Dermis microvascular lymphatic vessel endothelial cell (primary cell): ENCODE data around the gene ETS2. TPM values are rescaled to one million over a fixed set of nuclear protein-coding genes. Genes with fewer than 3 reads are reported as not detected.
"Not testable (repeated sequence)": the region's sequence is repeated elsewhere in the genome, so short reads cannot be mapped to it uniquely, and the experiment has no call there.

Experiments
- DNase-seq, 2 donors: peaks; one replicate each; pipeline versions ENCODE4 v3.0.0 to v3.0.0-alpha.2; 2010; ENCODE audit warnings: low read depth in 2 of 2
- total RNA-seq: library from RNA; depleted of rRNA; stranded (reverse); fragments of >200 nt; gene quantifications from 2 replicates; pipeline ENCODE4 v1.2.1, GENCODE V29; 2014

Gene ETS2
- total RNA-seq, 1 donor from 2014 or later, result 20.9 TPM

GRCh38 chr21:38837806-38838461 is 32.2 kb downstream of the ETS2 start:
- no peak for DNase-seq

- DNase-seq, result no peak
Measured at GRCh38 chr21:38838598-38839327, 33.0 kb downstream of the ETS2 start.

DNA sequence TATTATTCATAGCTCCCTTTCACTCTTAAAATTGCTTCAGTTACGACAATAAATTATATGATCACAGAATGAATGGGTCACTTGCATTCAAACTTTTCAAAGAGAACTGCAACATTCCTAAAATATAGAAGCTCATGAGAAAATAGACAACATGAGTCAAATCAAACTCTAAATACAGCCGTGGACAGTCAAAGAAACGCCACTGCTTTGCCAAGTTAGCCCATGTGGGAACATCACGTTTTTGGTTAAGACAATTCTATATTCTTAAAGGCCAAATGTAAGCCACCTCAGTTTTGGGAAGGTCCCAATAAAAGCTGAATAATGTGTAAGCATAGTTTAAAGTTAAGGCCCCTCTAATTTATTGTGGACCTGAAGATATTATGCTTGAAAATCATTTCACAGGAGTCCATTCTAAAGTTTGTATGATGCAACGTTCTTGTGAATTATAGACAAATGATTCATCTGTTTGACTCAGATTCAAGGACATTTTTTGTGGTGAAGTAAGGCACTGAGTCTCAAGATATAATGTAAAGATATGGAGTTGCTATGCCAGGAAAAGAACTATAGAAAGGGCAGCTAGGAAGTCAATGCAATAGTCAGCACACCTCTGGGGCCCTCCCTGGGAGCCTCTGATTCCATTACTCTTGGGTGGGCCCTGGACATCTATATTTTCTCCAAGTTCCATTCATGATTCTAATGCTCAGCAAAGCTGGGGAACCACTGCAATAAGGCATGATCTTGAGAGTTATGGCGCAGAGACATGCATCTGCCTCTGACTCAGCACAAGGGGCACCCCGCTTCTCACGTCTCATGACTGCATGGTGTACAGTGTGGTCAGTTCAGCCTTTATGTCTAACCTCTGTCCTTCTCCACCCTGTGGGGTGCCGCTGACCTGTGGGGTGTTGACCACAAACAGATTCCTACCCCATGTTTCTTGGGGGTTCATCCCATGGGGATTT is 33.9 kb downstream of the ETS2 start:
- peak in 1 of 2 donors; percentile 26 for DNase-seq

DNA sequence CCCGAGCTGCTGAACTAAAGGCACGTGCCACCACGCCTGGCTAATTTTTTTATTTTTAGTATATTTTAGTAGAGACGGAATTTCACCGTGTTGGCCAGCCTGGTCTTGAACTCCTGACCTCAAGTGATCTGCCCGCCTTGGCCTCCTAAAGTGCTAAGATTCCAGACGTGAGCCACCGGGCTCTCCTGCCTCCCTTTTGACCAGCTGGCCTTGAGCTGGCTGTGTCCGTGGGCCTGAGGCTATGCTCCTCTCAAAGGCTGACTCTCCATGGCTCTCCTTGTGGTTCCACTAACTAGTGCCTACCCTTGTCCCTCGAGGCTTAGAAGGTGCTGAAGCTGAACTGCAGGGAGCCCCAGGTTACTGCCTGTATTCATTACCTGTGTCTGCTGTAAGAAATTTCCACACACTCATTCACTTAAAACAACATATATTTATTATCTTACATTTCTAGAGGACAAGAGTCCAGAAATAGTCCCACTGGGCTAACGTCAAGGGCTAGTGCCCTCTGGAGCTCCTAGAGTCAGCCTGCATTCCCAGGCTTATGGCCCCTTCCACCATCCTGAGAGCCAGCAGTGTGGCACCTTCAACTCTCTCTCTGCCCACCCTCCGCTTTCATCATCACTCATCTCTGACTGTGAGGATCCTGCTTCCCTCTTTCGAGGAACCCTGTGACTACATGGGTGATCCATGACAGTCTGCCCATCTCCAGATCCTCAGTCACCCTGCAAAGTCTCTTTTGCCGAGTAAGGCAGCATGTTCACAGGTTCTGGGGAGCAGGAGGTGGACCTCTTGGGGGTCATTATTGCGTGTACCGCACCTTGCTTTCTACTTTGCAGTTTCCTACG is 34.9 kb downstream of the ETS2 start:
- DNase-seq, result no peak

DNA sequence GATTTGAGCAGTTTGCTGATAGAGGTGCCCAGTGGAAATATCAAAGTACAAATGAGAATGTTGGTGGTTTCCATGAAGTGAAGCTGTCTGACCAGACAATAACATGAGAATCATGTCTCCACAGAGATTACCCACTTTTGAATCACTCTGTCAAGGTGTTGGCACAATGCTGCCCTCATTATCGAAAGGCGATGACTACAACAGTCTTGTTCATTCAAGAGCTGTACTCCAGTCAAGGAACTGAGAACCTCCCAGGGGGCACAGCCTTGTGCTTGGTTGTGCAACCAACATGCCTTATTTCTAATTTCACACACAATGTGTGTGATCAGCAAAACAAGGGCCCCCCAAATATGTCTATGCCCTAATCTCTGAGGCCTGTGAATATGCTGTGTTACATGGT is 35.7 kb downstream of the ETS2 start:
- no peak for DNase-seq

- DNase-seq, result no peak
Measured at GRCh38 chr21:38842079-38842478, 36.4 kb downstream of the ETS2 start.

- no peak for DNase-seq
Measured at GRCh38 chr21:38843379-38843778, 37.6 kb downstream of the ETS2 start.

GRCh38 chr21:38843806-38844503 is 38.2 kb downstream of the ETS2 start:
- DNase-seq, result no peak

- DNase-seq, result not testable (repeated sequence)
Measured at GRCh38 chr21:38845374-38845773, 39.6 kb downstream of the ETS2 start.

DNA sequence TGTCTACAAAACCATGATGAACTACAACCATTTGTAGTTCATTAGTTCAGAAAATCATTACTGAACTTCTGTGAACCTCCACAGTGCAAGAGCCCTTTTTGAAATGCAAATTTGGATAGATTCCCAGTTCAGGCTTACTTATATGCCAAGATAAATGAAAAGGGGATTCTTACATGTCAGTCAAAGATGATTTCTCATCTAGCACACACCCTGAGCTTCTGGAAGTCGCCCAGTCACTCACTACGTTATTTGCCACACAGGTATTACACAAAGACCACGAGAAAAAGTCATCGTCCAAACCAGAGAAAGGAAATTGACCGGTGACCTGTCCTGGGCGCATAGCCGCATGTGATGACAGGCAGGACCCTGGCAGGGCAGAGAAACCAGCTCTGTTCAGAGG is 41.8 kb downstream of the ETS2 start:
- DNase-seq, result no peak

- DNase-seq, result no peak
Measured at GRCh38 chr21:38848187-38848609, 42.5 kb downstream of the ETS2 start.

- no peak for DNase-seq
Measured at GRCh38 chr21:38849776-38850175, 44.0 kb downstream of the ETS2 start.

- DNase-seq, result no peak
Measured at GRCh38 chr21:38850277-38850951, 44.7 kb downstream of the ETS2 start.

DNA sequence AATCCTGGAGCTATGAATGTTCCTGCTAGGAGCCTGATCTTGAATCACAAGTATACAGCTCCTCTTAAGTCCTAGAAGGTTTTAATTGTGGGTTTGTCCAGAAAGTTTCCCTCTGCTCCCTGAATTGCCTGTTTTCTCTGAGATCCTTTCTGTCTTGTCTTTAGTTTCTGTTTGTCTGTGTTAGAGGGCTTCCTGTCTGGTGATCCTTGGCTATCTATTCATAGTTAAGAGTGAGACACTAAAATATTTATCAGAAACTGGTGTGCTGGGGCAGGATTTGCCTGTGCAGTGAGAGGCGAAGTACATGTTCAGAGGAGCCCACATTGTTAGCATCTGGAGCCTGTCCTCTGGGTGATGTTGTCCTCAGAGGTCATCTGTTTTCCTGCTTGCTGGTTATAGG is 45.4 kb downstream of the ETS2 start:
- no peak for DNase-seq

GRCh38 chr21:38852278-38852677 is 46.5 kb downstream of the ETS2 start:
- DNase-seq, result no peak

DNA sequence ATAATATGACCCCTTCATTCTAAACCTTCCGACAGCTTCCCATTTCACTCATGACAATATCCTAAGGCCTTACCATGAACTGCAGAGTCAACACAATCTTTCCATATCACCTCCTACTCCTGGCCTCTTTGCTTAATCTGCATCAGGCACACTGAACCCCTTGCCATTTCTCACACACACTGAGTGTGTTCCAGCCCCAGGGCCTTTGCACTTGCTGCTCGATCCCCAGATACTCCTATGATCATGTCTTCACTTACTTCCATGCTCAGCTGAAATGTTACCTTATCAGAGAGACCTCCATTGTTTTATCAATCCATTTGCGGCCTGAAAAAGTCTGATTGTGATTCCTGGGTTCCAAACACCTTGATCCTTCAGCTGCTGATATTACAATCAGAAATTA is 47.0 kb downstream of the ETS2 start:
- no peak for DNase-seq

DNA sequence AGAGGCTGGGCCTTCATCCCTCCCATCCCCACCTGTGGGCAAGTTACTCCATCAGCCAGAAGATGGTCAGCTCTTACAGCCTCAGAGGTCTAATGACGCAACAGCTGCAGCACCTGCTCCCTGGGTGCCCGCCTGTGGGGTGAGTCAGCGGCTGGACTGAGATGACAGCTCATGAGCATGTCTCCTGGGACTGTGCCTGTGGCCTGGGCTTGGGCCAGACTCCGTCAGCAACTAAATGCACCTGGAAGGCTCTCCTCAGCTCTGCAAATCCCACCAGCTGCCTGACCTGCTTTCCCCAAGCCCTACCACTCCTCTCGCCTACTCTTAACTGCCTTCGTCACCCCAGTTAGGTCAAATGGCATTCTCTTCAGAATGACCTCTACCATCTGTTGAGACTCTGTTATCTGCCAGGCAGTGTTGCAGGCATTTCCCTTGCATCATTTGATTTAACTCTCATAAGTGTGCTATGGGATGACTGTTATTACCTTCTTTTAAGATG is 47.7 kb downstream of the ETS2 start:
- peak in 1 of 2 donors; percentile 11 for DNase-seq

DNA sequence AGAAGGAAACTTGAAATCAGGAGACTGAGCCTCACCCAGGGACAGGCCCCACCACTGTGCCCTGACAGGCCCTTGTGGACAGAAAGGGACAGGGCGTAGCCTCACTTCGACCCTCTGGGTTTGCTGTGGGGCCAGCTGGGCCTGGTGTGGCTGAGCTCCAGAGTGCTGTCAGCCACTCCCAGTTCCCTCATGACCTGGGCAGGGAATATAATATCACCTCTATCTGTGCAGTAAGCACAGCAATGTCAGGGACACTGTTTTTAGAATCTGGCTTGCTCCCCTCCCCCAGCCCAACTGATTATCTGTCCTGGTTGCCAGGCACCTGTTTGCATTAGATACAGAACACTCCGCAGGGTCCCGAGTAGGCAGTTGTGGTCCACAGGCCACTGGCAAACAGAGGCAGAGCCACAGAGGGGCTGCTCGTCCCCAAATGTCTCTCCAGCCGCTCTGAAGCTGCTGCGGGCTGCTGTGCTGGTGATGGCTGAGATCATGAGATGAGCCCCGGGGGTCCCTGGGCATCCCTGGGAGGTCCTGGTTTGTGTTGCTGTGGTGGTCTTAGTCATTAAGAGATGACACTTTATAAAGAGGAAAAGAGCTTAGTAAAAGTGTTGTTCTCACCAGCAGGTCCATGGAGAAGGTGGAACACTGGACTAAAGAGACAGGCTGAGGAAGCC is 51.6 kb downstream of the ETS2 start:
- DNase-seq, result no peak
